PC-9 (cell line): ENCODE measurements around the gene MAGI1. TPM values are rescaled to one million over a fixed set of nuclear protein-coding genes. Genes with fewer than 3 reads are reported as not detected.
A peak's percentile ranks its signal among the peaks of the same experiment; 100 is the strongest.

Source experiments
- BruUV-seq: library from RNA; stranded (reverse); fragments of 400-500 nt; replicated peaks from 2 replicates; lab custom pipeline; 2021; lab: Mats Ljungman, UMichigan
- CTCF ChIA-PET: fragments of 300-600 bp; sonication (Branson Sonifier 250); formaldehyde crosslinking; loops from one replicate; lab custom pipeline; 2022; ENCODE audit warnings: antibody characterized with exemption; lab: Charles Lee
- POLR2A ChIA-PET: fragments of 300-600 bp; sonication (Branson Sonifier 250); formaldehyde crosslinking; loops from one replicate; lab custom pipeline; 2022; ENCODE audit warnings: antibody characterized with exemption; ENCODE audit not compliant: unreplicated experiment; lab: Charles Lee
- DNase-seq, 2 experiments: peaks; one replicate each; pipeline versions ENCODE4 v3.0.0 to v3.0.0-alpha.2; 2015 to 2022; ENCODE audit warnings: mixed read lengths in 1 of 2
- H2AFZ ChIP-seq: fragments of 200-600 bp; sonication (generic); 2 replicates; pipeline ENCODE4 v1.8.1; 2017; ENCODE audit warnings: antibody characterized with exemption
- H3F3A ChIP-seq: fragments of 200-600 bp; sonication (generic); 2 replicates; pipeline ENCODE4 v1.8.1; 2017; ENCODE audit warnings: antibody characterized with exemption, mild to moderate bottlenecking, low read depth; ENCODE audit not compliant: insufficient read depth
- H3K27ac ChIP-seq: fragments of 200-600 bp; sonication (generic); 2 replicates; pipeline ENCODE4 v1.6.1; 2016; ENCODE audit warnings: mixed run types
- H3K27me3 ChIP-seq: fragments of 200-600 bp; sonication (generic); 2 replicates; pipeline ENCODE4 v1.6.1; 2016; ENCODE audit warnings: low read depth, mixed run types; ENCODE audit not compliant: insufficient read depth
- H3K36me3 ChIP-seq: fragments of 200-600 bp; sonication (generic); 2 replicates; pipeline ENCODE4 v1.6.1; 2016; ENCODE audit warnings: low read depth, mixed run types
- H3K4me1 ChIP-seq: fragments of 200-600 bp; sonication (generic); replicated peaks from 2 replicates; pipeline ENCODE4 v1.6.1; 2016; ENCODE audit warnings: mixed run types; ENCODE audit not compliant: insufficient read depth
- H3K4me2 ChIP-seq: fragments of 200-600 bp; sonication (generic); 2 replicates; pipeline ENCODE4 v1.6.1; 2017; ENCODE audit warnings: mixed run types
- H3K4me3 ChIP-seq: fragments of 200-600 bp; sonication (generic); 2 replicates; pipeline ENCODE4 v1.6.1; 2016; ENCODE audit warnings: mixed run types
- H3K79me2 ChIP-seq: fragments of 200-600 bp; sonication (generic); 2 replicates; pipeline ENCODE4 v1.6.1; 2017; ENCODE audit warnings: low read depth, mixed run types
- H3K9me2 ChIP-seq: fragments of 200-600 bp; sonication (generic); 2 replicates; pipeline ENCODE4 v1.8.1; 2017; ENCODE audit warnings: mild to moderate bottlenecking; ENCODE audit not compliant: insufficient read depth
- H3K9me3 ChIP-seq: fragments of 200-600 bp; sonication (generic); 2 replicates; pipeline ENCODE4 v1.8.1; 2016; ENCODE audit warnings: low read depth; ENCODE audit not compliant: insufficient read depth
- H4K20me1 ChIP-seq: fragments of 200-600 bp; sonication (generic); 2 replicates; pipeline ENCODE4 v1.8.1; 2017; ENCODE audit not compliant: insufficient read depth
- EZH2 ChIP-seq: fragments of 200-600 bp; sonication (generic); IDR thresholded peaks from 2 replicates; pipeline ENCODE4 v1.8.0; 2017; ENCODE audit warnings: antibody characterized with exemption, low read depth
- intact Hi-C: fragments of 100-400 bp; cut with micrococcal nuclease; formaldehyde crosslinking; loops from one replicate; pipeline ENCODE4 v1.10.0; 2022; ENCODE audit not compliant: unreplicated experiment
- total RNA-seq: library from RNA; stranded (reverse); gene quantifications from 2 replicates; pipeline ENCODE4 v1.2.3, GENCODE V29; 2021
- TF ChIP-seq, protein P1 (sequence below): fragments of 200-600 bp; sonication (generic); conservative IDR thresholded peaks from 2 replicates; pipeline ENCODE4 v1.6.1; 2017; ENCODE audit warnings: mixed run types, antibody characterized with exemption, mild to moderate bottlenecking, moderate library complexity

The MAGI1 gene
- total RNA-seq, 1 experiment from 2014 or later: 23.3 TPM

- no TSS peak for BruUV-seq
- intact Hi-C loops: no loop called here
These were observed 242.0 kb downstream of the MAGI1 start for GRCh38 chr3:65796676-65797075.

GRCh38 chr3:65795166-65795565, 243.6 kb downstream of the MAGI1 start:
- CTCF ChIA-PET: no interaction called here
- peaks cover 10% of the 10 kb centered on the region for H3F3A ChIP-seq
- H4K20me1 ChIP-seq: no peaks in the 10 kb centered on the region
- intact Hi-C loops: no loop called here
- 0 out of 2 replicates have a peak, but pooled peaks cover 4% of the 10 kb centered on the region for H3K79me2 ChIP-seq
- no peaks in the 10 kb centered on the region for H3K9me3 ChIP-seq
- no peaks in the 10 kb centered on the region for H3K27me3 ChIP-seq
- H3K4me1 ChIP-seq: peaks cover 16% of the 10 kb centered on the region
- H3K27ac ChIP-seq: no peak overlapping the region
- no peak for DNase-seq
- no peak overlapping the region for H3K4me3 ChIP-seq
- no peaks in the 10 kb centered on the region for H3K9me2 ChIP-seq
- no TSS peak for BruUV-seq
- no peak overlapping the region for H3K4me2 ChIP-seq
- H3K36me3 ChIP-seq: no peaks in the 10 kb centered on the region
- H2AFZ ChIP-seq: no peak overlapping the region
- TF ChIP-seq, protein P1, sequence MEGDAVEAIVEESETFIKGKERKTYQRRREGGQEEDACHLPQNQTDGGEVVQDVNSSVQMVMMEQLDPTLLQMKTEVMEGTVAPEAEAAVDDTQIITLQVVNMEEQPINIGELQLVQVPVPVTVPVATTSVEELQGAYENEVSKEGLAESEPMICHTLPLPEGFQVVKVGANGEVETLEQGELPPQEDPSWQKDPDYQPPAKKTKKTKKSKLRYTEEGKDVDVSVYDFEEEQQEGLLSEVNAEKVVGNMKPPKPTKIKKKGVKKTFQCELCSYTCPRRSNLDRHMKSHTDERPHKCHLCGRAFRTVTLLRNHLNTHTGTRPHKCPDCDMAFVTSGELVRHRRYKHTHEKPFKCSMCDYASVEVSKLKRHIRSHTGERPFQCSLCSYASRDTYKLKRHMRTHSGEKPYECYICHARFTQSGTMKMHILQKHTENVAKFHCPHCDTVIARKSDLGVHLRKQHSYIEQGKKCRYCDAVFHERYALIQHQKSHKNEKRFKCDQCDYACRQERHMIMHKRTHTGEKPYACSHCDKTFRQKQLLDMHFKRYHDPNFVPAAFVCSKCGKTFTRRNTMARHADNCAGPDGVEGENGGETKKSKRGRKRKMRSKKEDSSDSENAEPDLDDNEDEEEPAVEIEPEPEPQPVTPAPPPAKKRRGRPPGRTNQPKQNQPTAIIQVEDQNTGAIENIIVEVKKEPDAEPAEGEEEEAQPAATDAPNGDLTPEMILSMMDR: no peak
- no peak for TF ChIP-seq EZH2
- POLR2A ChIA-PET: no interaction called here

More at GRCh38 chr3:65796676-65797075, 242.0 kb downstream of the MAGI1 start:
- DNase-seq: no peak
- H3K4me1 ChIP-seq: peaks cover 16% of the 10 kb centered on the region
- no peaks in the 10 kb centered on the region for H3K9me3 ChIP-seq
- H3K79me2 ChIP-seq: 0 out of 2 replicates have a peak, but pooled peaks cover 4% of the 10 kb centered on the region
- H3K36me3 ChIP-seq: no peaks in the 10 kb centered on the region
- no peaks in the 10 kb centered on the region for H4K20me1 ChIP-seq
- H3K4me2 ChIP-seq: no peak overlapping the region
- no peaks in the 10 kb centered on the region for H3K9me2 ChIP-seq
- H3F3A ChIP-seq: peaks cover 10% of the 10 kb centered on the region
- H3K27ac ChIP-seq: no peak overlapping the region
- CTCF ChIA-PET: no interaction called here
- no peak for TF ChIP-seq EZH2
- TF ChIP-seq, protein P1: no peak
- POLR2A ChIA-PET: interaction anchor here (0.6 to 0.7 kb wide), 2 partner anchors 65 to 87 kb away, joined by 5 to 7 read pairs; no protein-coding TSS in a partner anchor
- no peak overlapping the region for H2AFZ ChIP-seq
- no peak overlapping the region for H3K4me3 ChIP-seq
- H3K27me3 ChIP-seq: no peaks in the 10 kb centered on the region

- H3K27me3 ChIP-seq: no peaks in the 10 kb centered on the region
- no peak overlapping the region for H3K27ac ChIP-seq
- no peaks in the 10 kb centered on the region for H4K20me1 ChIP-seq
- POLR2A ChIA-PET: no interaction called here
- TF ChIP-seq, protein P1: no peak
- no peak for TF ChIP-seq EZH2
- H2AFZ ChIP-seq: no peak overlapping the region
- H3K4me3 ChIP-seq: no peak overlapping the region
- H3K4me1 ChIP-seq: peaks cover 16% of the 10 kb centered on the region
- peak overlapping the region; percentile 65 for H3K4me2 ChIP-seq
- H3K36me3 ChIP-seq: no peaks in the 10 kb centered on the region
- CTCF ChIA-PET: interaction anchor here (0.7 kb wide), 1 partner anchor 347 kb away, joined by 3 read pairs; no protein-coding TSS in a partner anchor
- H3F3A ChIP-seq: peaks cover 10% of the 10 kb centered on the region
- no TSS peak for BruUV-seq
- peaks cover 9% of the 10 kb centered on the region; the same call in 1 of the 2 replicates for H3K79me2 ChIP-seq
- no peaks in the 10 kb centered on the region for H3K9me3 ChIP-seq
- intact Hi-C loops: no loop called here
- H3K9me2 ChIP-seq: no peaks in the 10 kb centered on the region
- DNase-seq: peak; percentile 29 to 76
These were observed 245.1 kb downstream of the MAGI1 start for GRCh38 chr3:65793495-65794200.
